Heart left ventricle (tissue), 16 donors: ENCODE data around the gene NKD1. TPM values are rescaled to one million over a fixed set of nuclear protein-coding genes. Genes with fewer than 3 reads are reported as not detected.

Experiments used
- ATAC-seq, 4 donors: fragments of 200-7000 bp; cut with Tn5 transposase; one replicate each; pipeline ENCODE4 v1.9.1; 2020 to 2022; ENCODE audit warnings: moderate library complexity in 4 of 4, mild to moderate bottlenecking in 3 of 4, moderate number of reproducible peaks in 1 of 4
- DNase-seq, 5 donors: peaks; one replicate each; pipeline ENCODE4 v3.0.0-alpha.2; 2020
- H3K27ac ChIP-seq, 12 donors: fragments of 200-600 bp; sonication (generic) in 4 of 12; one replicate each; pipeline versions ENCODE4 v1.5.0 to v1.8.0; 2016 to 2022; ENCODE audit warnings: mild to moderate bottlenecking in 2 of 12
- H3K27me3 ChIP-seq, 9 donors: fragments of 200-600 bp; sonication (generic) in 2 of 9; one replicate each; pipeline versions ENCODE4 v1.5.1 to v1.8.0; 2016 to 2022; ENCODE audit warnings: mild to moderate bottlenecking in 3 of 9
- H3K36me3 ChIP-seq, 9 donors: fragments of 200-600 bp; sonication (generic) in 2 of 9; one replicate each; pipeline versions ENCODE4 v1.5.0 to v1.8.0; 2018 to 2022; ENCODE audit warnings: mild to moderate bottlenecking in 2 of 9
- H3K4me1 ChIP-seq, 12 donors: fragments of 200-600 bp; sonication (generic) in 4 of 12; one replicate each; pipeline versions ENCODE4 v1.5.0 to v1.8.0; 2016 to 2022; ENCODE audit warnings: mild to moderate bottlenecking in 3 of 12
- H3K4me3 ChIP-seq, 12 donors: fragments of 200-600 bp; sonication (generic) in 4 of 12; one replicate each; pipeline versions ENCODE4 v1.5.0 to v1.8.0; 2017 to 2022; ENCODE audit warnings: mild to moderate bottlenecking in 9 of 12, moderate library complexity in 4 of 12
- H3K9me3 ChIP-seq, 12 donors: fragments of 200-600 bp; sonication (generic) in 4 of 12; one replicate each; pipeline versions ENCODE4 v1.5.0 to v1.8.0; 2016 to 2022; ENCODE audit warnings: mild to moderate bottlenecking in 1 of 12
- CTCF ChIP-seq, 12 donors: fragments of 200-600 bp; sonication (generic) in 4 of 12; IDR thresholded peaks; one replicate each; pipeline versions ENCODE4 v1.5.0 to v1.8.0; 2018 to 2022; ENCODE audit warnings: antibody characterized with exemption in 12 of 12, mild to moderate bottlenecking in 5 of 12
- POLR2A ChIP-seq, 2 donors: fragments of 450-650 bp; IDR thresholded peaks; one replicate each; pipeline ENCODE4 v1.6.1; 2017; ENCODE audit warnings: antibody characterized with exemption in 2 of 2, mild to moderate bottlenecking in 2 of 2, moderate library complexity in 2 of 2
- WGBS, 4 donors: extraction: QIAGEN DNeasy Blood & Tissue Kit in 2 of 4; methylation state at CpG; one replicate each; pipeline versions ENCODE4 v1.1.5 to v1.1.7; 2013 to 2018; 5-methylcytosine and 5-hydroxymethylcytosine counted together
- intact Hi-C, 10 donors: fragments of 100-400 bp; cut with DNase I; formaldehyde crosslinking; loops; one replicate each; pipeline versions ENCODE4 v1.11.1 to v1.14.2; 2022
- polyA plus RNA-seq, 2 donors: library from polyadenylated mRNA; stranded (reverse); fragments of 200-250 nt; gene quantifications; one replicate each; pipeline ENCODE4 v1.2.3, GENCODE V29; 2013
- total RNA-seq, 9 donors: library from RNA; depleted of rRNA in 2 of 9; stranded (reverse); fragments of >200 nt in 2 of 9; fragmentation: NEBNext Ultra II Directional in 3 of 9; extraction: Animal tissue kit (Norgen Biotek cat#: 25700) in 3 of 9; gene quantifications; one replicate each; pipeline versions ENCODE4 v1.1.0 to v1.2.4, GENCODE V29; 2016 to 2023
- donor health status: ischemic (EF 13 %, LVEDD 7.1; RV severe dilation, severe dysfunction).
- donor health status: healthy with polysubstance abuse.
- donor health status: DM: no; HTN: yes; CAD: no.
- donor health status: DM: no; HTN: no; CAD: no.
- donor health status: ischemic (EF 25% LVEDD 6.9; RV normal size, moderate dysfunction).
- donor health status: ischemic (EF 25% LVEDD 5.7; RV mildly dilated, moderate dysfunction).
- donor health status: healthy.
- donor health status: DM: yes; HTN: yes; CAD: no.
- donor health status: ischemic (EF 35%, LVEDD 5.7; RV mildly dilated, moderate dysfunction).
- donor health status: nonischemic (EF 11% LVEDD 7.7; RV severe dilation, severe dysfunction).
- donor health status: DM: yes; HTN: yes; CAD: no.
- donor health status: PGD.
- donor health status: ischemic (EF 29% LVEDD 5.4; RV normal size, mild dysfunction).
- donor health status: nonischemic (EF 23%, LVEDD 6.1; RV moderate dilation, normal function).

NKD1 gene
- total and polyA plus RNA-seq, 11 donors, result 0.05 to 1.0 (median 0.26) TPM

GRCh38 chr16:50517450-50518252 is 30.5 kb upstream of the NKD1 start:
- ATAC-seq, result no peak
- peaks cover 0 to 46% (median 16%) of the 10 kb centered on the region in 12 donors for H3K9me3 ChIP-seq
- TF ChIP-seq POLR2A (IDR thresholded peaks at IDR 0.05) (no peak), CTCF (IDR thresholded peaks at IDR 0.05) (no peak)

GRCh38 chr16:50519001-50519400 is 29.2 kb upstream of the NKD1 start:
- intact Hi-C loops, result no loop called here
- peaks cover 0 to 25% (median 3%) of the 10 kb centered on the region in 9 donors for H3K27me3 ChIP-seq
- H3K36me3 ChIP-seq, result no peaks in the 10 kb centered on the region
- no peaks in the 10 kb centered on the region for H3K4me1 ChIP-seq
- no peak overlapping the region for H3K27ac ChIP-seq
- peaks cover 0 to 35% (median 16%) of the 10 kb centered on the region in 12 donors for H3K9me3 ChIP-seq
- 67 to 80% (median 72%) methylated on average over 5 of the region's 5 CpGs for WGBS, 4 donors
- no peak overlapping the region for H3K4me3 ChIP-seq
- DNase-seq, result peak in 1 of 5 donors; percentile 5
- TF ChIP-seq CTCF (IDR thresholded peaks at IDR 0.05), result no peak
- no peak for TF ChIP-seq POLR2A (IDR thresholded peaks at IDR 0.05)
- ATAC-seq, result no peak

More at GRCh38 chr16:50517450-50518252, 30.5 kb upstream of the NKD1 start:
- H3K27ac ChIP-seq, result no peak overlapping the region
- peaks cover 0 to 15% (median 3%) of the 10 kb centered on the region in 9 donors for H3K27me3 ChIP-seq
- intact Hi-C loops, result no loop called here
- peak in 1 of 5 donors; percentile 14 for DNase-seq
- H3K4me3 ChIP-seq, result no peak overlapping the region
- WGBS, 4 donors, result 48 to 77% (median 64%) methylated on average over 2 of the region's 2 CpGs
- H3K36me3 ChIP-seq, result no peaks in the 10 kb centered on the region
- no peaks in the 10 kb centered on the region for H3K4me1 ChIP-seq

GRCh38 chr16:50519602-50520001 is 28.6 kb upstream of the NKD1 start:
- 65 to 78% (median 75%) methylated on average over 3 of the region's 3 CpGs for WGBS, 4 donors
- ATAC-seq (no peak), DNase-seq (peak in 1 of 5 donors; percentile 5)
- H3K36me3 ChIP-seq, result no peaks in the 10 kb centered on the region
- H3K4me1 ChIP-seq, result no peaks in the 10 kb centered on the region
- peaks cover 0 to 32% (median 16%) of the 10 kb centered on the region in 12 donors for H3K9me3 ChIP-seq
- no peak overlapping the region for H3K4me3 ChIP-seq
- TF ChIP-seq POLR2A (IDR thresholded peaks at IDR 0.05) (no peak), CTCF (IDR thresholded peaks at IDR 0.05) (no peak)
- intact Hi-C loops, result no loop called here
- H3K27me3 ChIP-seq, result peaks cover 0 to 26% (median 3%) of the 10 kb centered on the region in 9 donors
- no peak overlapping the region for H3K27ac ChIP-seq

GRCh38 chr16:50520451-50521245 is 27.5 kb upstream of the NKD1 start:
- ATAC-seq (no peak), DNase-seq (peak in 1 of 5 donors; percentile 9)
- intact Hi-C loops, result no loop called here
- H3K36me3 ChIP-seq, result no peaks in the 10 kb centered on the region
- TF ChIP-seq CTCF (IDR thresholded peaks at IDR 0.05), result no peak
- no peak for TF ChIP-seq POLR2A (IDR thresholded peaks at IDR 0.05)
- H3K27ac ChIP-seq, result no peak overlapping the region
- peaks cover 0 to 26% (median 3%) of the 10 kb centered on the region in 9 donors for H3K27me3 ChIP-seq
- H3K9me3 ChIP-seq, result peaks cover 0 to 22% (median 15%) of the 10 kb centered on the region in 12 donors
- 23 to 55% (median 36%) methylated on average over 6 of the region's 6 CpGs for WGBS, 4 donors
- H3K4me3 ChIP-seq, result no peak overlapping the region
- no peaks in the 10 kb centered on the region for H3K4me1 ChIP-seq
